Measurements from ENCODE around the gene CEP295NL. TPM values are rescaled to one million over a fixed set of nuclear protein-coding genes. Genes with fewer than 3 reads are reported as not detected.
A peak's percentile ranks its signal among the peaks of the same experiment; 100 is the strongest.

The CEP295NL gene
- total RNA-seq, 3 donors from 2014 or later (not counting 1 experiment from before 2014, with no cell fraction given), result 0.52 to 2.7 (median 2.1) TPM

DNA sequence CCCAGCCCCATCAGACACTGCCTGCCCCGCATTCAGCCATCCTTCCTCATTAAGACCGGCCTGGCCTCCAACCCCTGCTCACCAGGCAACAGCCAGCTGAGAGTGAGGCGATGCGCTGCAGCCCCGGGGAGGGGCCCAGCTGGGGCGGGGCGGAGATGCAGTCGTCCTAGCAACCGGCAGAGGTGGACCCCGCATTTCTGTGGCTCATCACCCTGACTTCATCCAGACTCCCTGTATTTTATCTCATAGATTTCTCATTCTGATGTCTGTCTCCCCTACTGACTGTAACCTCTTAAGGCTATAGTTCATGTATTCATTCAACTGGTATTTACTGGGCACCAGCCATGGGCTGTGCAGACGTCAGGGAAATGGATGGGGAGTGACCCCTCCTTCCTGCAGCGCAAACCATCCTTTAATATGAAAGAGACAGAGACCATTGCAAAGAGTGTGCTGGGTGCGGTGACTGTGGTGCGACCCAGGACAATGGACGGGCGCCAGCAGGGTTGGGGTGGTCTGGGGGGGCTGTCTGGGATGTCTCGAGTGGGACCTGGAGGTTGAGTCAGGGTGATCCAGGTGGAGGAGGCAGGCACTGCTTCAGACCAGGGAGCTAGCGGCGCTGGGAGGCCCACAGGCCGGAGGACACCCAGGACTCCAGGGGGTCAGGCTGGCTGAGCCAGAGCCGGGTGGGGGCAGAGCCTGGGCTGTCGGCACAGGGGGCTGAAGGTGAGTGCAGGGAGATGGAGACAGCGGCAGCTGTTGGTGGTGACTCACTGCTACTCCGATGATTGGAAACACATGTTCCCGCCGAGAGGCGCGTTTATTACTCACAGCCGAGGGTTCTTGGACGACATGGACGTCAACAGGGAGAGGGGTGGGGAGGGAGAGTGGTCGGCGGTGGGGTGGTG, 32.7 kb upstream of the CEP295NL start:
- Histone ChIP-seq H3K27me3 (ENCODE audit: control insufficient read depth, insufficient read depth, low read length) (no peaks in the 10 kb centered on the region), H3K36me3 (ENCODE audit: control insufficient read depth, insufficient read depth, low read length) (no peaks in the 10 kb centered on the region), H3K4me1 (ENCODE audit: control insufficient read depth, insufficient read depth, low read length) (peaks cover 13% of the 10 kb centered on the region), H3K9me3 (ENCODE audit: control insufficient read depth, insufficient read depth, low read length) (no peaks in the 10 kb centered on the region), H3K4me3 (ENCODE audit: low read length) (no peak overlapping the region), H3K27ac (ENCODE audit: low read length) (no peak overlapping the region)
- Mint-ChIP-seq H3K4me3 (no peak overlapping the region), H3K27me3 (ENCODE audit: low read depth in 2 of 2) (peaks cover 0 to 7% of the 10 kb centered on the region in 2 donors), H3K27ac (peak overlapping the region in 1 of 2 donors; percentile 36), H3K9me3 (no peaks in the 10 kb centered on the region), H3K4me1 (peaks cover 0 to 9% of the 10 kb centered on the region in 2 donors), H3K36me3 (no peaks in the 10 kb centered on the region)
- DNase-seq, result no peak
- intact Hi-C loops (cut with micrococcal nuclease), result no loop called here
- no peak for ATAC-seq
- TF ChIP-seq, protein P1, sequence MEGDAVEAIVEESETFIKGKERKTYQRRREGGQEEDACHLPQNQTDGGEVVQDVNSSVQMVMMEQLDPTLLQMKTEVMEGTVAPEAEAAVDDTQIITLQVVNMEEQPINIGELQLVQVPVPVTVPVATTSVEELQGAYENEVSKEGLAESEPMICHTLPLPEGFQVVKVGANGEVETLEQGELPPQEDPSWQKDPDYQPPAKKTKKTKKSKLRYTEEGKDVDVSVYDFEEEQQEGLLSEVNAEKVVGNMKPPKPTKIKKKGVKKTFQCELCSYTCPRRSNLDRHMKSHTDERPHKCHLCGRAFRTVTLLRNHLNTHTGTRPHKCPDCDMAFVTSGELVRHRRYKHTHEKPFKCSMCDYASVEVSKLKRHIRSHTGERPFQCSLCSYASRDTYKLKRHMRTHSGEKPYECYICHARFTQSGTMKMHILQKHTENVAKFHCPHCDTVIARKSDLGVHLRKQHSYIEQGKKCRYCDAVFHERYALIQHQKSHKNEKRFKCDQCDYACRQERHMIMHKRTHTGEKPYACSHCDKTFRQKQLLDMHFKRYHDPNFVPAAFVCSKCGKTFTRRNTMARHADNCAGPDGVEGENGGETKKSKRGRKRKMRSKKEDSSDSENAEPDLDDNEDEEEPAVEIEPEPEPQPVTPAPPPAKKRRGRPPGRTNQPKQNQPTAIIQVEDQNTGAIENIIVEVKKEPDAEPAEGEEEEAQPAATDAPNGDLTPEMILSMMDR (IDR thresholded peaks at IDR 0.05), result no peak
- 90% methylated on average over 33 of the region's 33 CpGs for WGBS (ENCODE audit: insufficient coverage)

DNA sequence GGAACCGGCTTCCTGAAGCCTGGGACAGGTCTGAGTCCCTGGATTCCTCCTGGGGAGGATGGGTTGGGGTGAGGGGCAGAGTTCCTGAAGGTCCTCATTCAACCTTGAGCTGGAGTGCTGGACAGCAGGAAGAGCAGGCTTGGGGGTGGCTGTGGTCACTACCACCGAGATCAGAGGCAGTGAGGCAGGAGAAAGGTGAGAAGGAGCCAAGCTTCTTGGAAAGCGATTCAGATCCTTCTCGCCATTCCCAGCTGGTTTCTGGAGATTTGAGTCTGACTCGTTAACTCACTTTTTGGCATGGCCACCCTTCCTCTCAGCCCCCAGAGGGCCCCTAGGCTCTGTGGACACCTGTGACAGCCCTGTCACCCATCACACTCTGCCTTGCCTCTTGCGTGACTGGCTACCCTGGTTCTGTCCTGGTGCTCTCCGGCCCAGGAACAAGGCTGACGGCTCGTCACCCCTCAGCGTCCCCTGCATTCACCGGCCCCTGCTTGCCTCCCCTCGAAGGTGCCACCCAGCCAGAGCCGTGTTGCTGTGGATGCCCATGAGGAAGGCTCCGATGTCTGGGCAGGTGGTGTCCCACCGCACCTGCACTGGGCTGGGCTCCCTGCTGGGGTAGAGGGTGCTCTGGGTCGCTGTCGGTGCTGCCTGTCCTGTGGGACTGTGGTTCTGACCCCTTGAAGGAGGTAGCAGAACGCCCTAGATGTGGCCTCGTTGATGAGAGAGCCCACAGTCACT, 31.8 kb upstream of the CEP295NL start:
- Histone ChIP-seq H3K27me3 (ENCODE audit: control insufficient read depth, insufficient read depth, low read length) (no peaks in the 10 kb centered on the region), H3K4me1 (ENCODE audit: control insufficient read depth, insufficient read depth, low read length) (peaks cover 13% of the 10 kb centered on the region), H3K9me3 (ENCODE audit: control insufficient read depth, insufficient read depth, low read length) (no peaks in the 10 kb centered on the region), H3K4me3 (ENCODE audit: low read length) (no peak overlapping the region), H3K36me3 (ENCODE audit: control insufficient read depth, insufficient read depth, low read length) (no peaks in the 10 kb centered on the region), H3K27ac (ENCODE audit: low read length) (no peak overlapping the region)
- no peak for ATAC-seq
- Mint-ChIP-seq H3K4me3 (no peak overlapping the region), H3K27ac (peak overlapping the region in 1 of 2 donors; percentile 47), H3K9me3 (no peaks in the 10 kb centered on the region), H3K27me3 (ENCODE audit: low read depth in 2 of 2) (peaks cover 0 to 7% of the 10 kb centered on the region in 2 donors), H3K36me3 (no peaks in the 10 kb centered on the region), H3K4me1 (peaks cover 0 to 9% of the 10 kb centered on the region in 2 donors)
- intact Hi-C loops (cut with micrococcal nuclease), result no loop called here
- 82% methylated on average over 19 of the region's 19 CpGs for WGBS (ENCODE audit: insufficient coverage)
- DNase-seq, result no peak
- TF ChIP-seq, protein P1 (IDR thresholded peaks at IDR 0.05), result no peak

DNA sequence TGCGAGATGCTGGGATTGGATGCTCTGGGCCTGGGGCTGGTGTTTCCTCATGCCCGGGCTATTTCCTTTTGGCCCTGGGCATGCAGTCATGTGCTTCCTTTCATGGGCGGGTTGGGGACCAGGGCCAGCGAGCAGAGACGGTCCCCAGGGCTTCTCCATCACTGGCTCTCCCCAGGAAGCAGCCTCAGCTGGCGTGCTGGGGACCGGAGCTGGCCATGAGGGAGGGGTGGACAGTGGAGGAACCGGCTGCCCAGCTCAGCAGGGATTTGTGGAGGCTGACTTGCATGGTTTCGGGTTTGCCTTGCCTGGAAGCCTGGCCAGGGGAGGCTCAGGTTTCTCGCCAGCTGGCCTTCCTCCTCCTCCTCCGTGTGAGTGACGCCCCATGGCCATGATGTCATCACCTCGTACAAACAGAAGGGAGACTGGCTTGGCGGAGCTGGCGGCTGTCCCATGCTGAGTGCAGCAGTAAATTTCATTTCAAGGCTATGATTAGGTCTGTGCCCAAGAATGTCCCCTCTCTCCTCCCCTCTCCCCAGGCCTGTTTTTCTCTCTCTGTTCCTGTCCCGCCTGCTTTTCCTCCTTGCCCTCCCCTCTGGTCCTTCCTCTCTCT, 31.1 kb upstream of the CEP295NL start:
- Histone ChIP-seq H3K9me3 (ENCODE audit: control insufficient read depth, insufficient read depth, low read length) (no peaks in the 10 kb centered on the region), H3K36me3 (ENCODE audit: control insufficient read depth, insufficient read depth, low read length) (no peaks in the 10 kb centered on the region), H3K27ac (ENCODE audit: low read length) (no peak overlapping the region), H3K4me1 (ENCODE audit: control insufficient read depth, insufficient read depth, low read length) (peaks cover 13% of the 10 kb centered on the region), H3K27me3 (ENCODE audit: control insufficient read depth, insufficient read depth, low read length) (no peaks in the 10 kb centered on the region), H3K4me3 (ENCODE audit: low read length) (no peak overlapping the region)
- intact Hi-C loops (cut with micrococcal nuclease), result no loop called here
- TF ChIP-seq, protein P1 (IDR thresholded peaks at IDR 0.05), result no peak
- no peak overlapping the region for H3K4me3 Mint-ChIP-seq
- no peaks in the 10 kb centered on the region for H3K9me3 Mint-ChIP-seq
- H3K4me1 Mint-ChIP-seq, result peaks cover 0 to 9% of the 10 kb centered on the region in 2 donors
- no peaks in the 10 kb centered on the region for H3K36me3 Mint-ChIP-seq
- 66% methylated on average over 16 of the region's 16 CpGs for WGBS (ENCODE audit: insufficient coverage)
- H3K27ac Mint-ChIP-seq, result peak overlapping the region in 1 of 2 donors; percentile 47
- ATAC-seq (no peak), DNase-seq (no peak)
- H3K27me3 Mint-ChIP-seq (ENCODE audit: low read depth in 2 of 2), result peaks cover 0 to 10% of the 10 kb centered on the region in 2 donors
